SK-N-SH (cell line): ENCODE measurements around the gene GNA14.

ENCODE experiments used
- FOSL2 ChIP-seq: IDR thresholded peaks from 2 replicates; pipeline ENCODE4 v1.4.0; 2012; ENCODE audit warnings: low read depth, mild to moderate bottlenecking, moderate library complexity, borderline replicate concordance
- MXI1 ChIP-seq: IDR thresholded peaks from 2 replicates; pipeline ENCODE4 v1.6.1; 2012; ENCODE audit warnings: mild to moderate bottlenecking, low read depth, low read length, improper control_type of control experiment
- RXRA ChIP-seq: IDR thresholded peaks from 2 replicates; pipeline ENCODE4 v1.4.0; 2012; ENCODE audit warnings: low read depth, mild to moderate bottlenecking, borderline replicate concordance
- TF ChIP-seq, protein P1 (sequence below): IDR thresholded peaks from 2 replicates; pipeline ENCODE4 v1.4.0; 2012; ENCODE audit warnings: low read depth
- TF ChIP-seq, protein P2 (sequence below): fragments of 200-600 bp; sonication (generic); IDR thresholded peaks from 2 replicates; pipeline ENCODE4 v1.6.1; 2017; ENCODE audit warnings: antibody characterized with exemption, mild to moderate bottlenecking, moderate library complexity

DNA sequence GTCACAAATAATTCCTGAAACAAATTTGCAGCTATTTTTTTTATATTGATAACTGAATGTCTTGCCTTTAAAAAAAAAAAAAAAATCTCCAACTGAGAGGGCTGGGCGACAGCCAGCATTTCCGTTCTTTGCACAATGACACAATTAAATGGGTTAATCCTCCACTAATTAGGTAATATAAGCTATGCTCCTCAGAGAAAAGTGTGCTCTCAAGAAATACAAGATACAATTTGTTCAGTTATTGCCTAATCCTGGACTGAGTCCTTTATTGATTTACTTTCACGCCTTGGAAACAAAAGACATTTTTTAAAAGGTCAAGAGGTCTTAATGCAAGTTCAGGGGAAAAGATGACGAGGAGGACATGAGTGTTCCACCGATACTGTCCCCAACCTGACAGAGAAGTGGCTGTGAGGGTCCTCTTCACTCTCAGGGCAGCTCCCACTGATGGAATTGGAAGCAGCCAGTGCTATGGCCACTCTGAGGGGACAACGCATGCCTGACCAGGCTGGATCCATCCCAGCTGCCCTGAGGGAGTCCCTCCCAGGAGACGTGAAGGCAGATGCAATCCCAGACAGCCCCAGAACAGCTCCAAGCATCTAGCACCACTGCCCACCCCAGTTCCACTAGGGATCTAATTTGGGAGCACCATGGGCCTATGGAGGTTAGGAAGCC lies 220.7 kb downstream of the GNA14 start:
- TF ChIP-seq, protein P1, sequence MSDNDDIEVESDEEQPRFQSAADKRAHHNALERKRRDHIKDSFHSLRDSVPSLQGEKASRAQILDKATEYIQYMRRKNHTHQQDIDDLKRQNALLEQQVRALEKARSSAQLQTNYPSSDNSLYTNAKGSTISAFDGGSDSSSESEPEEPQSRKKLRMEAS, result no peak
- TF ChIP-seq, protein P2, sequence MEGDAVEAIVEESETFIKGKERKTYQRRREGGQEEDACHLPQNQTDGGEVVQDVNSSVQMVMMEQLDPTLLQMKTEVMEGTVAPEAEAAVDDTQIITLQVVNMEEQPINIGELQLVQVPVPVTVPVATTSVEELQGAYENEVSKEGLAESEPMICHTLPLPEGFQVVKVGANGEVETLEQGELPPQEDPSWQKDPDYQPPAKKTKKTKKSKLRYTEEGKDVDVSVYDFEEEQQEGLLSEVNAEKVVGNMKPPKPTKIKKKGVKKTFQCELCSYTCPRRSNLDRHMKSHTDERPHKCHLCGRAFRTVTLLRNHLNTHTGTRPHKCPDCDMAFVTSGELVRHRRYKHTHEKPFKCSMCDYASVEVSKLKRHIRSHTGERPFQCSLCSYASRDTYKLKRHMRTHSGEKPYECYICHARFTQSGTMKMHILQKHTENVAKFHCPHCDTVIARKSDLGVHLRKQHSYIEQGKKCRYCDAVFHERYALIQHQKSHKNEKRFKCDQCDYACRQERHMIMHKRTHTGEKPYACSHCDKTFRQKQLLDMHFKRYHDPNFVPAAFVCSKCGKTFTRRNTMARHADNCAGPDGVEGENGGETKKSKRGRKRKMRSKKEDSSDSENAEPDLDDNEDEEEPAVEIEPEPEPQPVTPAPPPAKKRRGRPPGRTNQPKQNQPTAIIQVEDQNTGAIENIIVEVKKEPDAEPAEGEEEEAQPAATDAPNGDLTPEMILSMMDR, result no peak
- no peak for TF ChIP-seq RXRA
- TF ChIP-seq FOSL2, result no peak
- TF ChIP-seq MXI1, result no peak
